Measurements from ENCODE around the gene ARL8A.

GRCh38 chr1:202167708-202168415 lies 23.3 kb upstream of the ARL8A start:
- no peak for TF ChIP-seq SIN3A (IDR thresholded peaks at IDR 0.05; ENCODE audit: borderline replicate concordance, insufficient read depth, low read length)
- TF ChIP-seq POLR2AphosphoS5 (IDR thresholded peaks at IDR 0.05; ENCODE audit: low read depth, low read length): no peak
- TF ChIP-seq TAF1 (IDR thresholded peaks at IDR 0.05; ENCODE audit: borderline replicate concordance, insufficient read depth, low read length): no peak

Measured in PFSK-1 (cell line).